HuH-7 (cell line): ENCODE measurements around the gene NGEF.

Experiments
- DNase-seq: peaks from one replicate; pipeline ENCODE4 v3.0.0; 2011; ENCODE audit warnings: low spot score

NGEF gene

DNA sequence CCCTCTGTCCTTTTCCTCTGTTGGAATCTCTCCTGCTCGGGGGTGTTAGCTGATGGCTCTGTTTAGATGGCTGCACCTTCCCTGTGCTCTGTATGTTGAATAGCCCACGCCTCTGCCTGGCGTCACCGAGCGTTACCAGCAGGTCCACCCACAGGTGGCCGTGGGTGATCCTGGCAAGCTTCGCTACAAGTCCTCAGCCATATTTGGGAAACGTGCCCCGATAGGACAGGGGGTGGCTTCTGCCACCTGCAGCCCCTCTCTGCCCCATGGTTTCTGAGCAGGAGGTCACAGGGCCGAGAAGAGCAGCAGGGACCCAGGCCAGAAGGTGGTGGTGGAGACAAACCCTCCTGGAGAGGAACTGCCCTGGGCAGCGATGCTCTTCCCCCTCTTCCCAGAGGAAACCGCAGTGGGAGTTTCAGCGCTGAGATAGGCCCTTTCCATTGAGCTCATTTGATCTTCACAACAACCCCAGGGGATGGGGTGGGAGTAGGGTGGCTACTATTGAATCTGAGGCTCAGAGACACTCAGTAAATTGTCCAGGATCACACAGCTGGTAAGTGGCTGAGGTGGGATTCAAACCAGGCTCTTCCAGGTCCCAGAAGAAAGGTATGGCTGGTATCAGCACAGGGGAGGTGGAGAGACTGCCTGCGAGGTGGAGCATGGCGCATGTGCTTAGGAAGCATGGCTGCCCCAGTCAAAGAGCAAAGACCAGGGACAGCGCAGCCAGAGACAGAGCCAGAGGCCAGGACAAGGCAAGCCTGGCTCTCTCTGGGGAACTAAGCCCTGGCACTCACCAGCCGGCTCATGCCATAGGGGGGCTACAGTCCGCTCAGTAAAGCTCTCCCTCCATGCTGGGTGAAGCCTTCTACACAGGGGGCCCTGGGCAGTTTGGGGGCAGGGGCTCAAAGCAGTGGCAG lies 15.0 kb downstream of the NGEF start:
- no peak for DNase-seq

DNA sequence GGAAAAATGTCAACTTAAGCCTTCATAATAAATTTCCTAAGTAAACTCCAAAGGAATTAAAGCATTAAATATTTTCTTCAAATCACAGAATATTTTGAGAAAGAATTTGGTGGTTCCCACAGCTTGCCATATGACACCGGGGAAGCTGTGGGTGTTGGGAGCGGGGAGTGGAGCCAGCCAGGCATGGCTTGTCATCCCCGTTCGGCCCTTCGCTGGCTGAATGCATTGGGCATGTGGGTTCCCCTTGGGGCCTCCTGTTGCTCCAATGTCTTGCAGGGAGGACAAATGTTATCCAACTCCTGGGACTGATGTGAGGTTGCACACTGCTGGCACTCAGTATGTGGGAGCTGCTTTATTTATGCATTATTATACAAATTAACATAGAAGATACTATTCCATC lies 18.6 kb downstream of the NGEF start:
- no peak for DNase-seq

DNA sequence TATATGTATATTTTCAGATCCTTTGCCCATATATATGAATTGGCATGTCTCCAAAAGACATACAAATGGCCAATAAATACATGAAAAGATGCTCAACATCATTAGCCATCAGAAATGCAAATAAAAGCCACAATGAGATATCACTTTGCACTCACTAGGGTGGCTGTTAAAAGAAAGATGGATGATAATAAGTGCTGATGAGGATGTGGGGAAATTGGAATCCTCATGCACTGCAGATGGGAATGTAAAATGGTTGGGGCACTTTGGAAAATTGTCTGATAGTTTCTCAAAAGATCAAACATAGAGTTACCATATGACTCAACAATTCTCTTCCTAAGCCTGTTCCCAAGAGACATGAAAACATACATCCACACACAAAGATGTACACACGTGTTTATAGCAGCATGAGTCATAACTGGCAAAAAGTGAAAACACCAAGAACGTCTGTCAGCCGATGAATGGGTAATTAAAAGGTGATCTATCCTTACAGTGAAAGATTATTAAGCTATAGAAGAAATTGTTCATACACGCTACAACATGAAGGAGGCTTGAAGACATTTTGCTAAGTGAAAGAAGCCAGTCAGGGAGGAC lies 19.7 kb downstream of the NGEF start:
- DNase-seq: no peak

DNA sequence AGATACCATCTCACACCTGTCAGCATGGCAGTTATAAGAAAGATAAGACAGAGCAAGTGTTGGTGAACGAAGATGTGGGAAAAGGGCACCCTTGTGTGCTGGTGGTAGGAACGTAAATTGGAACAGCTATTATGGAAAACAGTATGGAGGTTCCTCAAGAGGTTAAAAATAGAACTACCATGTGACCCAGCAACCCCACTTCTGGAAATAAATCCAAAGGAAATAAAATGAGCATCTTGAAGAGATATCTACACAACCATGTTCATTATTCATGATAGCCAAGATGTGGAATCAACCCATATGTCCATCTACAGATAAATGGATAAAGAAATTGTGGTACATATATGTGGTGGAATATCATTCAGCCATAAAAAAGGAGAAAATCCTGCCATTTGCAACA lies 26.9 kb downstream of the NGEF start:
- no peak for DNase-seq

DNA sequence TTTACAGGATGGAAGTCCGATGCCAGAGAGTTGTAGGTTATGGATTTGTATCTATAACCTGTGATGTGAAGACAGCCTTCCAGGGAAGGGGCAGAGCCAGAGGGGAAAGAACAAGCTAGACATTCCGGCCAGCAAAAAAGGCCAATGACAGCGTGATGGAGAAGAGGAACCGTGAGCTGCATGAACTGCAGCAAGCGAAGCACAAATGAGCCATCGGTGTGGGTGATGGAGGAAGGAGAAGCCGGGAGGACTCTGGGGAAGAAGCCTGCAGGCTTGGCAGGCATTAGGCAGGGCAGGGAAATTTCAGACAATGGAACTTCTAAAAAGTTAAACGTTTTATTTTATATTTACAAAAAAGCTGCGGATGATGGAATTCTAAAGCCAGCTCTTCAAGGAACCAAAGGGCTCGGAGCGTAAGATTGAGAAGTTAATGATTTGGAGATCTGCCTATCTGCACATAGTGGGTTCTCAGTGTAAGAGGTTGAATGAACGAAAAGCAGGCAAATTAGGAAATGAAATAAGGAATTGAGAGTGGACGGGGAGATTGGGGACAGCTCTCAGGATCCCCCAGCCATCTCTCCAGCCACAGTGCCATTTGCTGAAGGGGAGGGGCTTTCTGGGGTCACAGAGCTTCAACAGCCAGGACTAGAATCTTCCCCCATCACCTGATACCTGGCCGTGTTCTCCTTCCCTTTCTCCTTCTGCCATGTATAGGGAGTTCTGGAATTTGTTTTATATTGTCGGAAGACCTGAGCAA lies 28.4 kb downstream of the NGEF start:
- DNase-seq: no peak

DNA sequence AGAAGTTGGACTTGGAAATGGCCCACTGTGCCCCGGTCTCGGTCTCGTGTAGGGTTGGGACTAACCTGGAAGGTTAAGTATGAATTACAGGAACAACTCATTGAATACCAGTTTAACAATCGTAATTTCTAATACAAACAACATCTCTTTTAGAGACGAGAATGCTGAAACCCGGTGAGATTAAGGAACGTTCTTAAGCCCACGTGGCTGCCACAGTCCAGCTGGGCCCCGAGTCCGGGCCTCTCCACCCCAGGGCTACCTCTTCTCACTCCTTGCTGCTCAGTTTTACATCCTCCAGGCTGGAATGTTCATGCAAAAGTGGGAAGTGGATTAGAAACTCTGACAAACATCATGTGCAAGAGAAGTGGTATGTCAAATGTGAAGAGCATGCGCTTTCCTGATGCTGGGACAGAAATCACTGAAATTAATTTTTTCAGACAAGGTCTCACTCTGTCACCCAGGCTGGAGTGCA lies 29.4 kb downstream of the NGEF start:
- no peak for DNase-seq

DNA sequence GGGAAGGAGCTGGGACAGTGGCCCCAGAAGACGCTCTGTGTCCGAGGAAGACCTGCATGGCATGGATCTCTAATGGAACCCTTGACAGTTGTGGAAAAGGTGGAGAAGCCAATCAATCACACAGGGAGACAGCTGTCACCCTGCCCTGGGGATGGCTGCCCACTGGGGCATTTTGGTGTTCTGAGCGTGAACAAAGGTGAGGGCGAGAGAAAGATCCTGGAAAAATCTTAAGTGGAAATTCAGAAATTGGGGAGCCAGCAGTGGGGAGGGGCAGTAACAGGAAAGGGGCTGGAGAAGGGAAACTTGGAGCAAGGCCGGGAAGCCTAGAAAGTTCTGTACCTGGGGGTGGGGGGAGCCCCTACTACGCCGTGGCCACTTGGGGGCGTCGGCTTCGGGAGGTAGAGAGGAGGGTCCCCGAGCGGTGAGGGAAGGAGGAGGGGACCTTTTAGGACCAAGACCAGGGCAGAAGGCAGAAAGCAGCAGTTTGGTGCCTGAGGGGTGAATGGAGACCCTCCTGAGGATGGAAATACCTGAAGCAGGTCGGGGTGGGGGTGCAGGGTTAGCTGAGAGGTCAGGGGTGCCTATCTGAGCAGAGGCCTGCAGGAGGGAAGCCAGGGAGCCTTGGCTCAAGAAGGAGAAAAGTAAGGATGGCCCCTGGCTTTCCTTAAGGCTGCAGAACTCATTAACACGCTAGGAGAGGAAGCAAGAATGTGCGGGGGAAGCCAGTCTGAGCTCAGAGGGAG lies 30.0 kb downstream of the NGEF start:
- no peak for DNase-seq

DNA sequence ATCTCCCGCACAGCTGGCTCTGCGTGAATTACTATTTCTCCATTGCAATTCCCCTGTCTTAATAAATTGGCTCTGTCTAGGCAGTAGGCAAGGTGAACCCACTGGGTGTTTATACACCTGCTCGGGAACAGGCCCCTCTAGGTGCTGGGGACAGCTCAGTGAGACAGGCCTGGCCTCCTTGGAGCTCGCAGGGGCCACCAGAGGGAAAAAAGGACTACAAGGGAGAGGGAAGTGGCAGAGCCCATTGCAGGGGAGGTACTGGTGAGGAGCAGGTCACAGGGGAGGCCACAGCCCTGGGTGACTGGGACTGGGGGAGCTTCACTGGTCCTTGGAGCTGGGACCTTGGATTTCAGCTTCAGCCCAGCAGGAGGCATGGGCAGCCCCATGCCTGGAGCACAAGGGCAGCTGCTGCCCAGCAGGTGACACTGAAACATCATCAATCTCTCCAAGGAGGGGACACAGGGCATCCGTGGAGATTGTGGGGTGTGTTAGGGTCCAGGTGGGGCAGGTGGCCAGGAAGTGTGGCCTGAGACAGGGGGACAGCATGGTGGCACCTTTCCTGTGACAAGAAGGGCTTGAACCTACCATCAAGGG lies 31.2 kb downstream of the NGEF start:
- DNase-seq: no peak

DNA sequence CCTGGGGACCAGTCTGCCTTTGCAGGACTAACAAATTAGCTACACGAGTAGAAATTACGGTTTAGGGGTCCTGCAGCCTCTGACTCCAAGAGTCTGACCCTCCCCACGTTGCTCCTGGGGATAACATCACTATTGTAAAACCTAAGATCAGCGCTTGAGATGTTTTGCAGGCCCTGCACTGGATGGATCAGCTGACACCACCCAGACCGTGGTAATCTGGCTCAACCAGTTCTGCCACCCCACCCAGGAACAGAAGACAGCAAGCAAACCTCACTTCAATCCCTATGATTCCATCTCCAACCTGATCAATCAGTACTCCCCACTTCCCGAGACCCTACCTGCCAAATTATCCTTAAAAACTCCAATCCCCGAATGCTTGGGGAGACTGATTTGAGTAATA lies 31.7 kb downstream of the NGEF start:
- DNase-seq: no peak

DNA sequence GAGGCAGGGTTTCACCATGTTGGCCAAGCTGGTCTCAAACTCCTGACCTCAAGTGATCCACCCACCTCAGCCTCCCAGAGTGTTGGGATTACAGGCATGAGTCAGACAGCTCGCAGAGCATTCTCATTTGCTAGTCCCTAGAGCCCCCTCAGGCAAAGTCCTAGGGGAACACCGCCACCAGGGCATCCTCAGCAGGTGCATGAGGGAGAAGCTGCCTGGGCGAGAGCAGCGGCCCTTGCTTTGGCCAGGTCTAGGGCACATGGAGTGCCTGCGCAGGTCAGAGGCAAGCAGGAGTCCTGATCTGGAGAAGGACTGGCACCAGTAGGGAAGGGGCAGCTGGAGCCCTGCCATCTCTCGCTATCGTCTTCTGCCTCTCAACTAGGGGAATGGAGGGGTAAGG lies 32.4 kb downstream of the NGEF start:
- no peak for DNase-seq

DNA sequence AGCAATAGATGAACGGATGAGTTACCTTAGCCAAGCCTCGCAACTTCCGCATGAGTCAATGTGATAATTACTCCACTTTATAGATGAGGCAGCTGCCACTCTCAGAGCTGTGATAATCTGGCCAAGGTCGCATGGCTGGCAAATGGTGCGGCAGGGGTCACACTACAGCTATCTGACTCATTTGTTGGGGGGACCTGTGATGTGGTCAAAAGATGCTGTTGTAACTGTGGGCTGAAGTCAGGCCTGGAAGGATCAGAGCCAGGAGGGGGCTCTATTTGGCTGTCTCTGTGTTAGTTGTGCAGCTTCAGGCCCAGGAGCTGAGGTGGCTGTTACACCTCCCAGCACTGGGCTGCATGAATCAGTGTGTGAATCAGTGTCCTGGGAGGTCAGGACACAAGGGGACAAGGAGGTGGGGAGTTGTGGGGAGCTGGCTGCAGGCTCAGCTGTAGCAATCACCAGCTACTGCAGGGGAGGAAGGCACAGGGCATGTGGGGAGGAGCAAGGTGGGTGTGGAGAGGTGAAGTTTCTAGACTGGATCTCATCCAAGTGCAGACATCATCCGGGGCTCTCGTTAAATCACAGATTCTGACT lies 33.1 kb downstream of the NGEF start:
- no peak for DNase-seq

DNA sequence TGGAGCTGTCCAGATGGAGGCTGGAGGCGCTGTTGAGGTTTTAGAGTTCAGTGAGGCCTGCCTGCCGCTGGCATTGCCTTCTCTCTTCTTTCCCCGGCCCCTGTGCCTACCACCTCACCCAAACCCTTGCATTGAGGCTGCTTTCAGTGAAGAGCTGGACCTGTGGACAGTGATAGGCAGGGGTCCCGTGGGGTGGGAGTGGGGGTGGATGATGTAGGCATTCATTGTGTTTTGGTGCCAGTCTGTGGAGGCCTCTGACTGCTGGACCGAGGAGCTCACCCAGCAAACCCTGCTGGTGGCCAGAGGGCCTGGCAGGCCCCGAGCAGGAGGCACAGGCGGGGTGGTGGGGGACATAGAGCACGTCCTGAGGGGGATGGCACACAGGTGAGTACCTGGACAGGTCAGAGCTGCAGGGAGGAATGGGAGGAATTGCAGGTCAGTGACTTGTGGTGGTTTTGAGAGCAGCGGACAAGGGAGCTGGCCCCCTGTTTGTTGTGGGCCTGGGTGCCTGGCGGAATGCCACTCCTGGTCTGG lies 35.6 kb downstream of the NGEF start:
- DNase-seq: no peak

DNA sequence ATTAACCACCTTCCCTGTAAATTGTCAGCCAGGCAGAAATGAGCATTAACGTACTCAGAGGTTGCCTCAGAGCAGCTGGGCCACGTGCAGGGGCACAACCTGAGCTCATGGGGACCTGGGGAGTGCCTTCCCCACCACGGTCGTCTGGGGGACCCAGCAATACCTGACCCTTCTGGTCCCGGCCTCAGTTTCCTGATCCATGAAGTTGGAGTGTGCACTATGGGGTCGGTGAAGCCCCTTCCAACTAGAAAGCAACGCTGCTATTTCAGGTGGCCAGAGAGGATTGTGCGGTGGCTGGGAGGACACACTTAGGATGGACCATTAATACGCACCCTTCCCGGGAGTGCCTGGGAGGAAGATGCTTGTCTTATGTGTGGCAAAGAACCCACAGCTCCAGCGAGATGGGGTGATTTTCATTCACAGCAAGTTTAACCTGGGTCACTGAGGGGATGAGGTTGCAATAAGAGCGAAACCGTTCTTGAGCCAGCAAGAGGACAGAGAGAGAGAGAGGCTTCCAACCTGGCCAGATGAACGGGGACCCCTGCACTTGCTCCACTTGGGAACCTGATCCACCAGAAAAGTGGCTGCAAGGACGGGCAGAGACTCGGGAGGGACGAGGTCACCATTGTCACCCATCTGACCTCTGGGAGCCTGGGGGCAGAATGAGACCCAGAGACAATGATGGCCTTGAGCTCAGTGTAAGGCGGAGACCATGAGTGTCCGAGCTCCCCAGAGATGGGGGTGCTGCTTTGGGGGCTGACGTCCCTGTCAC lies 36.2 kb downstream of the NGEF start:
- DNase-seq: no peak

DNA sequence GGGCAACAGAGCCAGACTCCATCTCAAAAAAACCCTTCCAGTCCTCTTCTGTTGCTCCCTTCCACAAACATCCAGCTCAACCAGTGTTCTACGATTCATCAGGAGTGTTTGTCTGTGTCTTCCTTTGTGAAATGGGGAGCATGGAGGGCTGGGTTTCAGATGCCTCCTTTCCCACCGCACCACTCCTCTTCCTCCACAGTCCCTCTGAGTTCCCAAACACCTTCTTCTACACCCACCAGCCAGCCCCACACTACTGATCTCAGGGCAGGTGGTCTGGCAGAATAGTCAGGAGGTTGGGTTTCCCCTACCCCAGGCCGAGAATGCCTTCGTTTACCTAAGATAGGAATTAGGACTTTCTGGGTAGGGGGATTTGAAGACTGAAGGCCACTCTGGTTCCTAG lies 36.9 kb downstream of the NGEF start:
- no peak for DNase-seq

DNA sequence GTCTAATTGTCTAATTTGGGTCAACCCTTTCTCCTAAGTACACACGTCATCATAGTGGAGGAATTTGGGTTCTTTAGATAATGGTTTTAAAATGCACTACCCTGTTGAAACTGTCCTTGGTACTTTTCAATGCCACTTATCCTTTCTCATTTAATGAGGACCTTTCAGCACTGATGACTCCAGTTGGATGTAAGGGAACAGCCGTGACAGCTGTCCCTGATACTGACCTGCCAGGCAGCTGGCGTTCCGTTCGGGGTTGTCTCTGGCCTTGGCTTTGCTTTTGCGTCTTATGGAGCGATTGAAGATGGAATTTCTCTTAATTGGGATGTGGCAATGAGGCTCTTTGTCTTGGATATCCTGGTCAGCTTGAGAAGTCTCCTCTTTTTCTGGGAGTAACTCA lies 38.7 kb downstream of the NGEF start:
- DNase-seq: no peak

DNA sequence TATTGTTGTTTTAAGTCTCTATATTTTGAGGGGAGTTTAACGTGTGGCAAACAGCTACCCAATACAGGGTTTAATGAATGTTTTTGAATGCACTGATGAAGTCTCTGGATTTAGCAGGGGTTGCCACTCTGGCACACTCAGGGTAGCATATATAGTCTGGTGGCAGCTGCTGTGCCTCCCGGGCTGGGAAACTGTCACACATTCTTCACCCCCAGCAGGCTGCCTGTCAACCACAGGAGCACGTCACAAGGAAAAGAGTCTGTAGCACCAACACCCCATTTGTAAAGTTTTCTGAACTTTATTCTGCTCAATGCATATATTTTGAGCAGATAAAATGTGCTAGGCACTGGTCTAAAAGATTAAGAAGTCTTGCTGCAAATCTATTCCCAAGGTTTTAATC lies 39.3 kb downstream of the NGEF start:
- no peak for DNase-seq

DNA sequence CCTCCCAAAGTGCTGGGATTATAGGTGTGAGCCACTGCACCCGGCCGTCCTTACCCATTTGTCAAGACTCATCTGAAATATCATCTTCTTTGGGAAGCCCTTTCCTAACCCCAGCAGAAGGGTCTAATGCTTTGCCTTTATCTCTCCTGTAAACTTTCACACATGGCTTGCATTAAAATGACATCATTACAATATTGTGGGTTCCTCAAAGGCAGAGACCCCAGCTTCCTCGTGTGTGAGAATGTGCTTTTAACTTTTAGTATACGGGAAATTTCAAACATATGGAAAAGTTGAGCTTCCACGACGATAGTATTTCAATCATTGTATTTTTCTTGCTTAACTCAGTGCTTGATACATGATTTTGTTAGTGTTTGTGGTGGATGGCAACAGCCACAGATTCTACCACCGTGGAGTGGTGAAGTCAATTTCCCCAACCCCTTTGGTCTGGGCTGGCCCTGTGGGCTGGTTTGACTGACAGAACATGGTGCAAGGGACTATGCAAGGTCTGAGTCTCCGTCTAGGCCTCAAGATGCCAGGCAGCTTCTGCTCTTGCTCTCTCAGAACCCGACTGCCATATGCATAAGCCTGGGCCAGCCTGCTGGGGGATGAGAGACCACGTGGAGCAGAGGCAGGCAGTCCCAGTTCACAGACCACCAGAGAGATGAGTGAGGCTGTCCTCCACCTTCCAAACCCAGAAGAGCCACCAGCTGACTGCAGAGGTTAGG lies 39.9 kb downstream of the NGEF start:
- no peak for DNase-seq

DNA sequence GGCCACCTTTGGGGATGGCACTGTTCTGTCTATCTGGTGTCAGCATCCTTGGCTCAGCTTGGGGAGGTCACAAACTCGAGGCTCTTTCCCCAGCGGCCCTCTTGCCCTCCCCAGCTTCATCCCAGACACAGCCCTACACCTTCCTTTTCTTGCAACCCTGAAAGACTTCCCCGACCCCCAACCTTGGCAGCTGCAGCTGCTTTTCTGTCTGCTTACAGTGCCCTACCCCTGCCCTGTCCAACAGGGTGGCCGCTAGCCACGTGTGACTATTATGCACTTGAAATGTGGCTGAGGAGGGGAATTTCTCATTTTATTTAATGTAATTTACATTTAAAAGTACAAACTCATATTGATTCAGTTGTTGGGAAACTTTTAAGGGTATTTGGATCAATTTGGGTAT lies 41.3 kb downstream of the NGEF start:
- no peak for DNase-seq

DNA sequence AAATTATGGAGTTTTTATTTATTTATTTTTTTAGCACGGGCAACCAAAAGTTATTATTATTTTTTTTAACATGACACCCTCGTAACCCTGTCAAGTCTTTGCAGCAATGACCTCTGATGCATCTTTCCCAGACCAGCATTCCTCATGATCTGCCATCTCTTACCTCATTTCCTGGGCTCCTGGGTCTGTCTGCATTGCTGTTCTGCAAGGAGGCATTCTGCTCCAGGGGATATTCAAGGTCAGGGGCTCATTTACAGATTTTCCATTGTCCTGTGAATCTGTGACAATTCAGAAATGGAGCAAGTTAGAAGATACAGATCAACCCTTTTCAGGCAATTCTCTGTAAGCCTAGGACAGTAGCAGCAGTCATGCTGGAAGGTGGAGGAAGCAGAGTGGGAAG lies 43.0 kb downstream of the NGEF start:
- no peak for DNase-seq

DNA sequence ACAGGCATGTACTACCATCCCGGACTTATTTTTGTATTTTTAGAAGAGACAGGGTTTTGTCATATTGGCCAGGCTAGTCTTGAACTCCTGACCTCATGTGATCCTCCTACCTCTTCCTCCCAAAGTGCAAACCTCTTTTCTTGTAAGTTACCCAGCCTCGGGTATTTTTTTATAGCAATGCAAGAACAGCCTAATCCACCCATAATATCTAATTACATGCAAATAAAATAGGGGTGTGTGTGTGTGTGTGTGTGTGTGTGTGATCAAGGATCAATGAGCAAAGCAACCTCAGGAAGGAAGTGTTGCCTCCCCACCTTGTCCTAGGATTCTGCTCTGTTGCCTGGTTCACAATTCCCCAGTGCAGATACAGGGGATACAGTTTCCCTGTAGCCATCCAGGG lies 45.6 kb downstream of the NGEF start:
- no peak for DNase-seq
